A673 (cell line): ENCODE results near the gene MICALL2. TPM values are rescaled to one million over a fixed set of nuclear protein-coding genes. Genes with fewer than 3 reads are reported as not detected.

Experiments used
- BruUV-seq: library from RNA; stranded (reverse); fragments of 400-500 nt; replicated peaks from 2 replicates; lab custom pipeline; 2021; lab: Mats Ljungman, UMichigan
- CTCF ChIA-PET: fragments of 300-600 bp; sonication (Branson Sonifier 250); formaldehyde crosslinking; loops from one replicate; lab custom pipeline; 2022; ENCODE audit warnings: antibody characterized with exemption; lab: Charles Lee
- POLR2A ChIA-PET: fragments of 300-600 bp; sonication (Branson Sonifier 250); formaldehyde crosslinking; loops from one replicate; lab custom pipeline; 2022; ENCODE audit warnings: antibody characterized with exemption; ENCODE audit not compliant: low non-redundant PET; lab: Charles Lee
- DNase-seq: peaks from one replicate; pipeline ENCODE4 v3.0.0-alpha.2; 2015; ENCODE audit warnings: low spot score
- H3K27ac ChIP-seq: fragments of 200-600 bp; sonication (generic); 2 replicates; pipeline ENCODE4 v1.5.1; 2016; ENCODE audit warnings: mixed run types, low read depth, mild to moderate bottlenecking, mixed read lengths, antibody characterized with exemption, low read length; ENCODE audit not compliant: poor library complexity, severe bottlenecking
- H3K27me3 ChIP-seq: fragments of 200-600 bp; sonication (generic); replicated peaks from 2 replicates; pipeline ENCODE4 v1.6.1; 2017; ENCODE audit warnings: mixed run types, low read depth, mild to moderate bottlenecking, mixed read lengths, antibody characterized with exemption, low read length; ENCODE audit not compliant: insufficient read depth, poor library complexity
- H3K36me3 ChIP-seq: fragments of 200-600 bp; sonication (generic); 2 replicates; pipeline ENCODE4 v1.6.1; 2016; ENCODE audit warnings: mixed run types, mild to moderate bottlenecking, mixed read lengths, antibody characterized with exemption, low read length; ENCODE audit not compliant: insufficient read depth, poor library complexity, severe bottlenecking
- H3K4me1 ChIP-seq: fragments of 200-600 bp; sonication (generic); 2 replicates; pipeline ENCODE4 v1.6.1; 2017; ENCODE audit warnings: mixed run types, mild to moderate bottlenecking, mixed read lengths, antibody characterized with exemption, low read length; ENCODE audit not compliant: insufficient read depth, poor library complexity, severe bottlenecking
- H3K4me3 ChIP-seq: fragments of 200-600 bp; sonication (generic); 2 replicates; pipeline ENCODE4 v1.5.1; 2016; ENCODE audit warnings: low read depth, mixed run types, mild to moderate bottlenecking, mixed read lengths, low read length; ENCODE audit not compliant: poor library complexity, severe bottlenecking
- H3K9me3 ChIP-seq: fragments of 200-600 bp; sonication (generic); 2 replicates; pipeline ENCODE4 v1.6.1; 2016; ENCODE audit warnings: mixed run types, low read depth, mild to moderate bottlenecking, mixed read lengths, antibody characterized with exemption, low read length; ENCODE audit not compliant: poor library complexity, severe bottlenecking
- CTCF ChIP-seq: fragments of 300-800, 200-600 bp; sonication (generic); conservative IDR thresholded peaks from 2 replicates; pipeline ENCODE4 v1.5.1; 2017; ENCODE audit warnings: low read depth, mild to moderate bottlenecking, antibody characterized with exemption, low read length, moderate library complexity, mixed read lengths
- EZH2 ChIP-seq: fragments of 200-600 bp; sonication (generic); IDR thresholded peaks from 2 replicates; pipeline ENCODE4 v1.6.1; 2017; ENCODE audit warnings: borderline replicate concordance, low read depth, mild to moderate bottlenecking, mixed read lengths, antibody characterized with exemption, low read length; ENCODE audit not compliant: poor library complexity, severe bottlenecking
- intact Hi-C: fragments of 100-400 bp; cut with micrococcal nuclease; formaldehyde crosslinking; loops from one replicate; pipeline ENCODE4 v1.10.0; 2022; ENCODE audit not compliant: unreplicated experiment
- total RNA-seq: library from RNA; stranded (reverse); gene quantifications from 2 replicates; pipeline ENCODE4 v1.2.3, GENCODE V29; 2021

MICALL2 gene
- total RNA-seq, 1 experiment from 2014 or later, result 10.1 TPM

DNA sequence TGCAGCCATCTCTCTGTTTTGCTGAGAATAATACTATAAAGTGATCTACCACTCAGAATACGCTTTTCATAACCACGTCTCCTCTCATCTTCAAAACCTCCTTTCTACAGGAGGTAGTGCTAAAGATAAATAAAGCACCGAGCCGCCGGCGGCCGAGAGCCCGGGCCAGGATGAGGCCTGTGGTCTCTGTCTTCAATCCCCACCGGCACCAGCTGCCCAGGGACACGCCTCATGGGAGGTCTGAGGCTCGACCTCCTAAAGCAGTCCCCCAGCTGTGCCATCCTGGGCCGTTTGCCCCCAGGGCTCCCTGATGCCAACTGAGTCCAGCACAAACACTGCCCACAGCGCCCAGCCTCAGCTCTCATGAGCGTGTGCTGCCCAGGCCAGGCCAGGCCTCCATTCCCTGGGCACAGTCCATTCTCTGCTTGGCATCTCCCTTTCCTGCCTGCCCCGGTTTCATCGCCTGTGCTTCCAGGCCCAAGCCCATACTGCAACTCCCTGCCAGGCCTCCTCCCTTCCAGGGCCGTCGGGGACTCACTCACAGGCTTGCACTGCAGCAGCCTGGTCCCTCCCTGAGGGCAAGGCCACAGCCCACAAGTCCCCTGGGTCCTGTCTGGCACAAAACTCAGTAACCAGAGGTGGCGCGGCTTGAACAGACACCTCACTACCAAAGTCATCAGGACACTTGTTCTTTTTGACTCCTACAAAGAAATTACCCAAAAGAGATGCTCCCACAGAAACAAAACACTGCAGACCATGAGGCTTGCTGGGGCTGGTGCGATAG, 42.4 kb upstream of the MICALL2 start:
- POLR2A ChIA-PET, result no interaction called here

DNA sequence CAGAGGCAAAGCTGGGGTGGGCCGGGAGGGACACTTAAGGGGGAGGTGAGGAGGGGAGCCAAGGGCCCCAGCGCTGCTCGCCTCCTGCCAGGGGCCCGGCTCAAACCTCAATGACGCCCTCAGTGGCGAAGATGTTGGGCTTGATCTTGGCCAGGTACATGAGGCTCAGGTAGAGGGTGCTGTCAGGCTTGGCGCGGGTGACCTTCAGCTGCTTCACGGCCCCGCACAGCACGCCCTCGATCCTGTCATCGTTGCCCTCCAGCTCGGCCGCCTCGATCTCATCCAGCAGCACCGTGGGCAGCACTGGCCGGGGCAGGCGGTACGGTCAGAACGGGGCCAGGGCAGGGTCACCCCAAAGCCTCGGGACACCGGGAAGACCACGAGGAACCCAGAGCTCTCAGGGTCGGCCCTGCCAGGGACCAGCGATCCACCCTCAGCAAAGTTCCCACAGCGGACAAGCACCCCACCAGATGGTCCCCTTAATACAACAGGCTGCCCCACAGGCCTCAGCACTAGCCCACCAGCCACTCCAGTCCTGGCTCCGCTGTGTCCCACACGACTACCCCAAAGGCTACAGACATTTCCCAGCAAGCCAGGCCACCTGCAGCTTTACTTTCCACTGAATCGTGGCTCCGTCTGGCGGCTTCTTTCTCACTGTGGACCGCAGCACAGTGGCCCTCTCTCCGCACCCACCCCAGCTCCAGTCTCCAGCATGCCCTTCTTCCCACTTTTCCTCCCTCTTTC, 41.0 kb upstream of the MICALL2 start:
- CTCF ChIA-PET, result no interaction called here
- Histone ChIP-seq H3K27ac (no peak overlapping the region), H3K4me1 (no peaks in the 10 kb centered on the region), H3K9me3 (no peaks in the 10 kb centered on the region), H3K27me3 (no peaks in the 10 kb centered on the region), H3K4me3 (no peak overlapping the region), H3K36me3 (peaks cover 25% of the 10 kb centered on the region)
- no TSS peak for BruUV-seq
- POLR2A ChIA-PET, result no interaction called here
- TF ChIP-seq EZH2, result no peak
- no peak for TF ChIP-seq CTCF
- DNase-seq, result no peak
- intact Hi-C loops, result no loop called here

More for the DNA sequence above, 42.4 kb upstream of the MICALL2 start:
- H3K4me3 ChIP-seq, result no peak overlapping the region
- H3K27ac ChIP-seq, result no peak overlapping the region
- peaks cover 23% of the 10 kb centered on the region for H3K36me3 ChIP-seq
- no TSS peak for BruUV-seq
- H3K27me3 ChIP-seq, result no peaks in the 10 kb centered on the region
- H3K4me1 ChIP-seq, result peaks cover under 1% of the 10 kb centered on the region
- TF ChIP-seq EZH2, result no peak
- no peak for TF ChIP-seq CTCF
- DNase-seq, result no peak
- no peaks in the 10 kb centered on the region for H3K9me3 ChIP-seq
- CTCF ChIA-PET, result no interaction called here
- intact Hi-C loops, result no loop called here

- intact Hi-C loops, result no loop called here
- H3K4me1 ChIP-seq, result no peaks in the 10 kb centered on the region
- H3K27ac ChIP-seq, result no peak overlapping the region
- ChIA-PET POLR2A (no interaction called here), CTCF (no interaction called here)
- BruUV-seq, result no TSS peak
- DNase-seq, result no peak
- peaks cover 25% of the 10 kb centered on the region for H3K36me3 ChIP-seq
- TF ChIP-seq EZH2, result no peak
- H3K9me3 ChIP-seq, result no peaks in the 10 kb centered on the region
- H3K27me3 ChIP-seq, result no peaks in the 10 kb centered on the region
- no peak overlapping the region for H3K4me3 ChIP-seq
These were observed 40.2 kb upstream of the MICALL2 start for GRCh38 chr7:1499367-1500029.
